ENCODE results near the gene PAK5.

Gene PAK5

DNA sequence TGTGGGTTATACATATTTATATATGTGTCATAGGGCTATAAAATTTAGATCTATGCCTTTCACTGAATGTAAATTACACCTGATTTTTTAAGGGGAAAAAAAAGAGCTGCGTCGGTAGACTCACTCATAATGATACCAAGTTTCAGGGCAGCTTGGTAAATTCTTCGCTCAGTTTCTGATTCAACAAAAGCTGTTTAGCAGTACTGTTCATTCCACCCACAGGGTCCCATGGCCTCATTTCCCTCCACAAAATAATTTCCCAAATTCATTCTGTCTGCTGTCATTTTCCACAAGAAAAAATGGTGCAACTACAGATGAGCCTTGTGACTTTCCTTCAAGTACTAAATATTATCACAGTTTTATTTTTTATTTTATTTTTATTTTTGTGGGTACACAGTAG lies 63.7 kb downstream of the PAK5 start:
- DNase-seq: no peak

DNA sequence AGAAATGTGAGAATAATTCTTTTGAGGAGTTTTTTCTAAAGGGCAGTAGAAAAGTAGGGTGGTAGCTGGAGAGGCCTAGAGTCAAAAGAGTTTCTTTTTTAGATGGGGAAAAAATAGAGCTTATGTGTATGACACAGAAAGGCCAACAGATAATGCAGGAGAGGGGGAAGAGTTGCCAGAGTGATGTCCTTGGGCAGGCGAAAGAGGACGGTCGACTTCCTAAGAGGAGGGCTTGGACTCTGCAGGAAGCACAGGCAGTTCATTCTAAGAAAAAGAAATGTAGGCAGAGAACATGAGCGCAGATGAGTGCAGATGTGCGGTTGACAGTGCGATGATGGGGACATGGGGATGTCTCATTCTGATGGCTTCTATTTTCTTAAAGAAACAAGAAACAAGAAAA lies 68.9 kb downstream of the PAK5 start:
- no peak for DNase-seq

DNA sequence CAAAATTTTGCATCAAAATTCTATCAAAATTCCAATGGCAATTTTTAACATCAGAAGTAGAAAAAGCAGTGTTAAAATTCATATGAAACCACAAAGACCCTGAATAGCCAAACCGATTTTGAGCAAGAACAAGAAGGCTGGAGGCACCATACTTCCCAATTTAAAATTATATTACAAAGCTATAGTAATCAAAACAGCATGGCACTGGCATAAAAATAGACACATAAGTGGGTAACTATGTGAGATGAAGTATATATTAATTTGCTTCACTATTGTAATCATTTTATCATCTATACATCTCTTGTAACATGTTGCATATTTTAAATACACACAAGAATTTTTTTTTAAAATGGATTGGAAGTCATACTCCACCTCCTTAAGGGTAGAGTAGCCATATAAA lies 77.4 kb downstream of the PAK5 start:
- no peak for DNase-seq

DNA sequence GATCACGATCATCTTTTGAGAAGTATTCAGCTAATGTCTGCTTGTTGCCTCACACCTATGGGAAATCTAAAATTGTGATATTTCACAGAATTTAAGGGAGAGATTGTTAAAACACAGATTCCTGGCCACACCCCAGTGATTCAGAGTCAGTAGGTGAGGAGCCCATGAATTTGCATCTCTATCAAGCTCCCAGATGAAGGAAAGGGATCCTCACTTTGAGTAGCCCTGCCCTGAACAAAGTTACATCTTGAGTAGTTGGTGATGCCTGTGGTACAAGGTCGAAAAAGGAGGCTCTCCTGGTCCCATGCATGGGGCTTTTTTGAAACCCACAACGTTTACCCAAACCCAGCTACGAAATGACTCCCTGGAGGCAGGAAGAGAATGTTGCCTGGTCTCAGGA lies 79.5 kb downstream of the PAK5 start:
- DNase-seq: no peak

DNA sequence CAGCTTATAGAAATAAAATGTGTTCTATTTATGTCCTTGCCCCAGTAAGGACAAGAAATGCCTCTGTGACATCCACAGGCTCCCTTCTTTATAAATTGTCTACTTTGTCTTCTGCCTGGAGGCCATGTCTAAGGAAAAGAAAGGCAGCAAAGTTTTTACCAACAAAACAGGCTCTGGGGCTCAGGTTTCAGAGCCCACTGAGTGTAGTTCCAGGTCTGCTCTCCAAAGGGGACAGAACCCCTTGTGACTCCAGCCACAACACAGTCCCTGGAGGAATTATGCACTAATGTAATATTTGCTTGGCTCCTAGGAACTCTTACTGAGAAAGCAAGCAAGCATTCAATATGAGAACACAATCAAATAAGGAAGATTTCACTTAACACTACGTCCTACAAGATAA lies 80.1 kb downstream of the PAK5 start:
- no peak for DNase-seq

DNA sequence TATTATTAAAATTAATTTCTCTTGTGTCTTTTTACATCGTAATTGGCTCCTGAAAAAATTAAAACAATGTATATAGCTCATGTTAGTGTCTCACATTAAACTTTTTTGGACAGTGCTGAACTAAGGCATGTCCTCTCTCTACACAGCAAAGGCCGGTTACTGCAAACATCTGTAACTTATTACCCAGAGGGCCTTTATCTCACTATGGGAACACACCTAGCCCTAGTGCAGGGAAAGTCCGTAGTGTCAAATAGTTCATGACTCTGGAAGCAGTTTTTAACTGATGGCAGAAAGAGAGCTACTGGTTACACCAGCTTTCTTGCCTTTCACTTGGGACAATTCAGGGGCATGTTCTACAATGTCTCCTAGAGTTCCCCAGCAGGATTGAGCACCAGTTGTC lies 82.2 kb downstream of the PAK5 start:
- no peak for DNase-seq

GRCh38 chr20:9755301-9755700 lies 83.6 kb downstream of the PAK5 start:
- DNase-seq: no peak

DNA sequence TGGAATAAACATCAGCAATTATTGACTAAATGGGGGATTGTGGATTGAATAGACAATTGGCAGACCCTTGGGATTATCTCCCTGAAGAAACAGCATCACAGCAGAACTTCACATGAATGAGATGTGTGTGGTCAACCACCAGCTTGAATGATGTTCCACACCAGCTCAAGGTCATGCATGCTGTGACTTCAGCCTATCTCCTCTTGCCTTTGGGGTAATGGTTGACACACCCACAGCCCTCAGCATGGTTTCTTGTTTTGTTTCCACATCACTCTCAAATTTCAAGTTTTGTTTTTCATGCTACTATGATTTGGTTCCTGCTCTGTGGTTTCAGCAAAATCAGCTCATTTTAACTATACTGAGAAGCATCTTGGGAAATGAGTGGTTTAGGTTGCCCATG lies 94.3 kb downstream of the PAK5 start:
- DNase-seq: no peak

GRCh38 chr20:9743871-9744270 lies 95.0 kb downstream of the PAK5 start:
- DNase-seq: no peak

- DNase-seq: no peak
Observed at GRCh38 chr20:9742821-9743220, 96.1 kb downstream of the PAK5 start.

DNA sequence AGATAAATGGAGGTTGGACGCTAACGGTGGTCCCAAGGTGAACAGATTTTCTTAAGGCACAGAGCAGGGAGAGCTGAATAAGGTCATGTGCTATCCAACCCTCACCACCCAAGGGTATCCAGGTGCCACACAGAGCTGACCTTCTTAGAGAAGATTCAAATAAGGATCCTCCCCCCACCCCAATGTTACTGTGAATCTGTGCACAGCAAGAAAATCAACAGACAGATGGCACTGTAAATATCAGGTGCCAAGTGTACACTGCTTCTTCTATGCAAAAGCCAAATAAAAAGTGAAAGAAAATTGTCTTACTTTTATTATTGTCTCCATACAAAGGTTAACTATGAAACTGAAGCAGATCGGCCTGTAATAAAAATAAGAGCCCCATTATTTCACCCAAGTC lies 96.9 kb downstream of the PAK5 start:
- DNase-seq: no peak

DNA sequence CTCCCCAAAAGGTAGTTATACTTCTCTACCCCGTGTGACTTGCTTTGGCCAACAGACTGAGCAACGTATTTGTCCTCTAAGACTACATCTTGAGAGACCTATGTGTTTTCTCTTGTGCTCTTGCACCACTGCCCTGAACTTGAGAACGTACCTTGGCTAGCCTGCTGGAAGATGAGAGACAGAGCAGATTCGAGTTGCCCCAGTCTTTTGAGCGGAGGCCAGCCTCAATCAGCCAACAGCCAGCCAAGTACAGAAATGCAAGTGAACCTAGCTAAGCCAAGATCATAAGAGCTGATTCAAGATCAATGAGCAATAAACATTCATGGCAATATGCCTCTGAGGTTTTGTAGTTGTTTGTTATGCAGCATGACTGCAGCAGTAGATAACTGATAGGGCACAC lies 98.4 kb downstream of the PAK5 start:
- no peak for DNase-seq

DNA sequence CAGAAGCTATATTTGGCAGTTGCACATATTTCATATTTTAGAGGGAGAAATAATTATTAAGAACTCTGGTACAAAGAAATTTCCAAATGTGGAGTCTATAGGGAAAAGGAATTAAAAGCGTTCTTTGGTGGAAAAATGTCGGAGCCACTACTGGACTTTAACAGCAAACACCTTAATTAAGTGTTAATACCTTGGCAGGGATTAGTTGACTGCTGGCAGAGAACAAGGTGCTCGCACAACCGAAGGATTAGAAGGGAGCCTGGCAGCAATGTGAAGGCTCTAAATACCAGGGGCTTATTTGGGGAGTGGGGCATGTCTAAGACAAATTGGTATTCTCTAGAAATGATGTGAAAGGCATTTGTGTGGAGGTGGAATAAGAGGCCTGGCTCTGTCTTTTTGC lies 98.9 kb downstream of the PAK5 start:
- no peak for DNase-seq

DNA sequence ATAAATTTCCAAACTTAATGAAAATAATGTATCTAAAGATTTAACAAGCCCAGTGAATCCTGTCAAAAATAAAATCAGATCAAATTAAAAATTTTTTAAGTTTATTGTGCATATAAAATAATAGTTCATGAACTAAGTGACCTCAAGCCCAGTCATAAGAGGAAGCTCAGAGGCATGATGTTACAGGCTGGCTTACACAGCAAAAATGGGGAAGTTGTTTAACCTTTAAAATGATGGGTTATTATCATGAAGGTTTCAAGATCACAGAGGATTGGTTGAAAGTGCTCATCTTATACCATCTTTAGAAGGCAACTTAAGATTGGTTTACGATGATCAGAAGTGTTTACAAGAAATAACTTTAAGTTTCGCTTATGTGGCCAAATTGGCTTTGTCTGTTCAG lies 102.5 kb downstream of the PAK5 start:
- DNase-seq: no peak

DNA sequence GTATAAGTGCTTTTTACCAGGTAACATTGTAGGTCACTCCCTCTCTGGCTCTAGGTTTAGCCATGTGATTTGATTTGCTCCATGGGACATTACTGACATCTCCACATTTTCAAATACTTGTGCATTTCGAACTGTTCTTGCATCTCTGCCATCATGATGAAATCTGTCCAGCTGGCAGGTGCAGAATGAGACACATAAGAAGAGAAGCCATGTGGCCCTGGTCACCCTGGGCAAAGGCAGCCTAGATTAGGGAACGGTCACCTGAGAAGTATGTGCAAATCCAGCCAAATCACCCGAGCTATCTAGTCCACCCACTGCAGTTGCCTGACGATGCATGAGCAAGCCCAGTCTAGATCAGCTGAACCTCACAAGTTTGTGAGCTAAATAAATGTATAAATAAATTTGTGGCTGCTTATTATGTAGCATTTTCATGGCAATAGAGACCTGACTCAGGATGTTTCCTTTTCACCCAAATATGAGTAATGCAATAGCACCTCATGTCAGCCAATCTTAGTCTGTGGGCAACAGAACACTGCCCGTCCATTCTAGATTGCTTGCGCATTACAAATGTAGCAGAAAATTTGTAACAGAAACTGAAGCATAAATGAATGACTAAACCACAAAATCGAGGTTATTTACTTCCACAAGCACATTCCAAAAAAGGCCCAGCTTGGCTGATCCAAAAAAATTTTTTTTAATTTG lies 115.2 kb downstream of the PAK5 start:
- DNase-seq: no peak

GRCh38 chr20:9711872-9712271 lies 127.0 kb downstream of the PAK5 start:
- no peak for DNase-seq

DNA sequence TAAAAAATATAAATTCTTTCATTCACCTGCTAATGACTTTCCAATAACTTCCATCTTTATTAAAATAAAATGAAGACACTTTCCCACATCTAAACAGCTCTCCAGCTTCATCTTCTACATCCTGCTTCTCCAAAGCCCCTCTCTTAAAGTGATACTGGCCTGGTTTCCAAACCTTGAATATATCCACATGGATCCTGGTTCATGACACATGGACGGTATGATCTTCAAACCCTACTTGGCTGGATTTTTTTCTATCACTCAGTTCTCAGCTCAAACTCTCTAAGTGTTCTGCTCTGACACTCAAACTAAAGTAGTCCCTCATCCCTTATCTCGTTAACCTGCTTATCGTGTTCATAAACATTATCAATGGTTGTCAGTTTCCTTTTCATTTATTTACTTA lies 128.2 kb downstream of the PAK5 start:
- no peak for DNase-seq

DNA sequence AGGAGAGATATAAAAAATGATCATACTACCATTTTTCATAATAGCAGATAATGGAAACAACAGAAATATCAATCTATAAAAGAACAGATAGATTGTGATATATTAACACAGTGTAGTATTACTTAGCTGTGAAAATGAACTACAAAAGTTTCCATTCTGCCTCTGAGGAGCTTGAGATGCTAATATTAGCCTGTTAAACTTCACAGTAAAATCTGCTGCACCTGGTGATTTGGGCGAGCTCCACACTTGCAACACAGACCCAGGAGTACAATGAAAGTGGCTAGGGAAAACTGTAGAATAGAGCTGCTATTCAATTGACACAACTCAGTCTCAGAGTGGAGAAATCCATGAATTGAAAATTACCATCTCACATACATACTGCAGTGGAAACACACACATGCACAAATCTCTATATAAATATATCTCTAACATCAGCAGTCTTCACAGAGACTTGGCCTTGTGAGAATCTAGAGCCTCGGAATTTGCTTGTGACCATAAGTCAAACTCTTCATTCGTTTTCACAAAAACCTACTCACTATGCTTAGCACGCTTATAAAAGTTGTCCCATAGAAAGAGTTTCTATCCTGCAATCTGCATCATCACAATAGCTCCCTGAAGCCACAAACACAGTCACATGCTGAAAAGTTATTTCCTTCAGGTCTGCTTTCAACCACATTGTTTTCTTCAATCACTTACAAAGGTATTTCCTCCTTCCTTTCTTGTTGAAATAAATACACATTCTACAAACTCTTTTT lies 133.0 kb downstream of the PAK5 start:
- no peak for DNase-seq

DNA sequence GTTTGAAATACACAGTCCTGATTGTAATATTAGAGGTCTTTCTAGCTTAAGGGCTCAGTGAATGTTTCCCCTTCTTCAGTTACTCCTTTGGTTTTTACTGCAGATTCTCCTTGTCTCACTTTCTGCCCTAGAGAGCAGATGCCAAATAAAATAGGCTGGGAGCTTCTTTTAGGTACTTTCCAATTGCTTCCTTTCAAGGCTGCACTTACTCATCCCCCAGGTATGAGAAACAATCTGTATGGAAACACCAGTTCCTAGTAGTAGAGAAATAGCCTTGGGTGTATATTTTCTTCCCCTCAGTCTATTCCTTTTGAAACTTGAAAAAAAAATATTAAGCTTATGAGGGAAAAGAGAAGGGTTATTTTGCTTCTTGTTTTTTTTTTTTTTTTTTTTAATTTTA lies 139.7 kb downstream of the PAK5 start:
- no peak for DNase-seq

- no peak for DNase-seq
Observed at GRCh38 chr20:9689041-9689440, 149.8 kb downstream of the PAK5 start.

GRCh38 chr20:9686866-9687265 lies 152.0 kb downstream of the PAK5 start:
- DNase-seq: no peak

- DNase-seq: no peak
Observed at GRCh38 chr20:9686455-9686854, 152.4 kb downstream of the PAK5 start.

DNA sequence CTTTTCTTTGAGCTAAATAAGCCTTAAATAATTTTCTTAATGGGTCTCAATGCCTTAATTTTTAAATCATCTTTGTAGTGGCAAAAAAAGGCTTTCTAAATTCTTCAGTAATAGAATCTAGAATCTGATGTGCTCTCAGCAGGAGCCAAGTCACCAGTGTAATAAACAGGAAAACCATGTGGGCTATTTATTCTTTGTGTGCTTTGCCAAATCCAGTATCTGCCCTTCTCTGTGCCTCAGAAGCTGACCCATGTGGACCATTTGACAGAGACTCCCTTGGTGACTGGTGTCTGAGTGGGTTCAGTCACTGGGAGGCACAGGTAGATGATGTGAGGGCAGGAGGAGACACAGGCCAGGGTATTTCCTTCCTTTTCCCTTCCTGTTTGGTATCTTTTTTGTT lies 152.9 kb downstream of the PAK5 start:
- no peak for DNase-seq

GRCh38 chr20:9685011-9685410 lies 153.9 kb downstream of the PAK5 start:
- no peak for DNase-seq

DNA sequence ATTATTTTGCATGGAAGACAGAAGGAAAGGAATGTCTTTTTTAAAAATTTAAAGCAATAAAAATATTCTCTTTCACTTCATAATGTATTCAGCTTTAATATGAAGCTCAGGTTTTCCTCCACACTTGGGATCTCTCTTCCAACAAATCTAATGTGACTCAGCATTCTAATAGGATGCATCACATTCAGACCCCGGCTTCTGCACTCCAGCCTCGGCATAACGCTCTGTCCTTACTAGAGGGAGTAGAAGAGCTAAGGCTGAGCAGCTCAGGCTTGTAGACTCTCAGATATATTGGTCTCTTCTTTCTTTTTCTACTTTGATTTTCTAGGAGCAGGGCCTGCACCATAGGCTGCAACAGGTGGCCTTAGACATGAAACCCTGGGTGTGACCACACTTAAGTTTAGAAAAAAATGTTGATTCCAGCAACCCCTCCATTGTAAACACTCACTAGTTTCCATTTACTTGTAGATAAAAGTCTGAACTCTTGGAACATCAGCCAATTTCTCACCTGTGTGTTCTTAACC lies 161.7 kb downstream of the PAK5 start:
- DNase-seq: no peak
